GM12874 (cell line): Measurements from ENCODE around the gene TGFBR3.

Experiments
- CTCF ChIP-seq: IDR thresholded peaks from 2 replicates; pipeline ENCODE4 v1.5.1; 2011; ENCODE audit warnings: low read depth, mild to moderate bottlenecking, control low read depth, low read length, moderate library complexity; ENCODE audit not compliant: insufficient read depth

Gene TGFBR3

GRCh38 chr1:91885716-91886506, at the start of gene TGFBR3:
Gene TGFBR3 (minus strand): TSS chr1:91886151. CDS start chr1:91861531, 24,620 bp downstream.
- peak; percentile 36; the same call in 1 of the 2 replicates for TF ChIP-seq CTCF

- TF ChIP-seq CTCF = no peak
Measured at GRCh38 chr1:91929250-91929649, 43.3 kb upstream of the TGFBR3 start.

- TF ChIP-seq CTCF = no peak
Measured at GRCh38 chr1:91928026-91928425, 42.1 kb upstream of the TGFBR3 start.

GRCh38 chr1:91925644-91926435, 39.9 kb upstream of the TGFBR3 start:
- TF ChIP-seq CTCF = no peak

GRCh38 chr1:91924146-91924545, 38.2 kb upstream of the TGFBR3 start:
- TF ChIP-seq CTCF = no peak

GRCh38 chr1:91919962-91920361, 34.0 kb upstream of the TGFBR3 start:
- no peak for TF ChIP-seq CTCF

- TF ChIP-seq CTCF = no peak
Measured at GRCh38 chr1:91916811-91917460, 31.0 kb upstream of the TGFBR3 start.
